Neural crest cell (in vitro differentiated cells): Measurements from ENCODE around the gene ZNF410. TPM values are rescaled to one million over a fixed set of nuclear protein-coding genes. Genes with fewer than 3 reads are reported as not detected.

Source experiments
- DNase-seq: peaks from one replicate; pipeline ENCODE4 v3.0.0; 2021; ENCODE audit warnings: low read depth, mixed read lengths, low spot score
- H3K27ac Mint-ChIP-seq: one replicate; pipeline ENCODE4 v1.8.0; 2021; ENCODE audit warnings: mild to moderate bottlenecking, mixed read lengths; ENCODE audit not compliant: unreplicated experiment
- H3K27me3 Mint-ChIP-seq: 2 replicates; pipeline ENCODE4 v1.8.0; 2021; ENCODE audit warnings: low read depth, mild to moderate bottlenecking, mixed read lengths
- H3K36me3 Mint-ChIP-seq: 2 replicates; pipeline ENCODE4 v1.8.0; 2021; ENCODE audit warnings: low read depth, mild to moderate bottlenecking, mixed read lengths
- H3K4me1 Mint-ChIP-seq: 2 replicates; pipeline ENCODE4 v1.8.0; 2021; ENCODE audit warnings: mixed read lengths
- H3K4me3 Mint-ChIP-seq: one replicate; pipeline ENCODE4 v1.8.0; 2021; ENCODE audit warnings: mild to moderate bottlenecking, mixed read lengths
- H3K9me3 Mint-ChIP-seq: 2 replicates; pipeline ENCODE4 v1.8.0; 2021; ENCODE audit warnings: mixed read lengths
- CTCF ChIP-seq: fragments of 200-600 bp; sonication (generic); conservative IDR thresholded peaks from 2 replicates; pipeline ENCODE4 v1.5.0; 2021; ENCODE audit warnings: antibody characterized with exemption, mild to moderate bottlenecking
- total RNA-seq: library from RNA; stranded (reverse); gene quantifications from 2 replicates; pipeline ENCODE4 v1.2.1, GENCODE V29; 2021

The ZNF410 gene
- total RNA-seq, 1 donor from 2014 or later, result 53.0 TPM

GRCh38 chr14:73924337-73924736 lies 37.7 kb downstream of the ZNF410 start:
- no peak for TF ChIP-seq CTCF
- no peaks in the 10 kb centered on the region for H3K4me1 Mint-ChIP-seq
- H3K4me3 Mint-ChIP-seq, result no peak overlapping the region
- no peaks in the 10 kb centered on the region for H3K9me3 Mint-ChIP-seq
- no peak for DNase-seq
- peak overlapping the region; percentile 44 for H3K27ac Mint-ChIP-seq
- H3K27me3 Mint-ChIP-seq, result no peaks in the 10 kb centered on the region
- peaks cover 19% of the 10 kb centered on the region for H3K36me3 Mint-ChIP-seq

GRCh38 chr14:73935666-73936065 lies 49.0 kb downstream of the ZNF410 start:
- no peak overlapping the region for H3K27ac Mint-ChIP-seq
- no peaks in the 10 kb centered on the region for H3K27me3 Mint-ChIP-seq
- no peak overlapping the region for H3K4me3 Mint-ChIP-seq
- peaks cover 6% of the 10 kb centered on the region for H3K36me3 Mint-ChIP-seq
- peak; percentile 57 for TF ChIP-seq CTCF
- no peak for DNase-seq
- no peaks in the 10 kb centered on the region for H3K4me1 Mint-ChIP-seq
- H3K9me3 Mint-ChIP-seq, result no peaks in the 10 kb centered on the region

- Mint-ChIP-seq H3K9me3 (no peaks in the 10 kb centered on the region), H3K27ac (no peak overlapping the region), H3K27me3 (no peaks in the 10 kb centered on the region), H3K4me1 (no peaks in the 10 kb centered on the region), H3K4me3 (no peak overlapping the region), H3K36me3 (peaks cover 6% of the 10 kb centered on the region)
- TF ChIP-seq CTCF, result no peak
- DNase-seq, result no peak
Measured at GRCh38 chr14:73936548-73936947, 49.9 kb downstream of the ZNF410 start.

DNA sequence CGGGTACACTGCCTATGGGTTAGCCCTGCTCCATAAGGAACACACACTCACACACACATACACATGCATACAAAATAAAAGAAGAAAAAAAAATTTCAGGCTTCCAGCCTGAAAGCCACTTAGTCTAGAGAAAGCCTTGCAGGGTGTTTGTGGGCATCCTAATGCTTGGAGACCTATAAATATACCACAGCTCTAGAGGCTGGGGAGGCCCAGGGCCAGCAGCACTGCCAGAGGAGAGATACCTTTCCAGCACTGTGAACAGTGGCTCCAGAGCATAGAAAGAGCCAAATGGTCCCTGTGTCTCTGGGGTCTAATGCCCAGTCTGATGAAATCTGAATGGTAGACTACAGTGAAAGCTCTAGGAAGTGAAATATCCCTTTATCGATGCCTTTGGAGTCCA lies 50.4 kb downstream of the ZNF410 start:
- TF ChIP-seq CTCF, result no peak
- no peak overlapping the region for H3K4me3 Mint-ChIP-seq
- no peak for DNase-seq

GRCh38 chr14:73942180-73942579 lies 55.5 kb downstream of the ZNF410 start:
- TF ChIP-seq CTCF, result no peak
- no peaks in the 10 kb centered on the region for H3K4me1 Mint-ChIP-seq
- H3K27ac Mint-ChIP-seq, result no peak overlapping the region
- DNase-seq, result no peak
- H3K27me3 Mint-ChIP-seq, result no peaks in the 10 kb centered on the region
- no peaks in the 10 kb centered on the region for H3K36me3 Mint-ChIP-seq
- H3K9me3 Mint-ChIP-seq, result no peaks in the 10 kb centered on the region
- H3K4me3 Mint-ChIP-seq, result no peak overlapping the region

More for the DNA sequence above, 50.4 kb downstream of the ZNF410 start:
- Mint-ChIP-seq H3K27me3 (no peaks in the 10 kb centered on the region), H3K36me3 (peaks cover 6% of the 10 kb centered on the region), H3K4me1 (no peaks in the 10 kb centered on the region), H3K9me3 (no peaks in the 10 kb centered on the region), H3K27ac (no peak overlapping the region)

DNA sequence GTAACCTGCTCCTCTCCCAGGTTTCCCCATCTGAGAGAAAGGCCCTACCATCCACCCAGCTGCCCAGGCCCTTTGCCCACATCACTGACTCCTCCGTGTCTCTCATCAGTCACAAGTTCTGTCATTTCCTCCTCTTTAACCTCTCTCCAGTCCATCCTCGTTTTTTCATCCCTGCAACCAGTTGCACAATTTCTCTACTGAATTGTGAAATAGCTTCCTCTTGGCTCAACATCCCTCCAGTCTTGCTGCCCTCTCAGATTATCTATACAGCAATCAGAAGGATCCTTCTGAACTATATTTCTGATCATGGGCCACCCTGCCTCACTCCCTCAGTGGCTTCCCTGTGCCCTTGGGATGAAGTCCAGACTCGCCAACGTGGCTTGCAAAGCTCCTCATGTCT lies 56.4 kb downstream of the ZNF410 start:
- no peaks in the 10 kb centered on the region for H3K4me1 Mint-ChIP-seq

More for the DNA sequence above, 56.4 kb downstream of the ZNF410 start:
- Mint-ChIP-seq H3K9me3 (no peaks in the 10 kb centered on the region), H3K27me3 (no peaks in the 10 kb centered on the region), H3K4me3 (no peak overlapping the region), H3K27ac (peak overlapping the region; percentile 28), H3K36me3 (no peaks in the 10 kb centered on the region)
- TF ChIP-seq CTCF, result no peak
- DNase-seq, result no peak
